ENCODE results near the gene VEGFB.

DNA sequence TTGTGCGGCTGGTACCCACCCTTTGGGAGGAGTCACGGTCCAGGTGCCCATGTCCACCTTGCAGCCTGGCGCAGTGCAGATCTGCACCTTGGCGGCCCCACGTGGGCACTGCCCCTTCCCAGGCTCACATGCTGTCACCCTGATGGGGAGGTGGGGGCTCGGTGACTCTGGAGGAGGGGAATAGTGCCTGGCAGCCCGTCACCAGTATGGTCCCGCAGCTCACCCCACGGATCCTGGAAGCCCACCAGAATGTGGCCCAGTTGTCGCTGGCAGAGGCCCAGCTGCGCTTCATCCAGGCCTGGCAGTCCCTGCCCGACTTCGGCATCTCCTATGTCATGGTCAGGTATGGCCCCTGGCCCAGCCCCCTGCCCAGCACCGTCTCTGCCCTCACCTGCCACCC, 13.6 kb upstream of the VEGFB start:
- TF ChIP-seq, protein P1, sequence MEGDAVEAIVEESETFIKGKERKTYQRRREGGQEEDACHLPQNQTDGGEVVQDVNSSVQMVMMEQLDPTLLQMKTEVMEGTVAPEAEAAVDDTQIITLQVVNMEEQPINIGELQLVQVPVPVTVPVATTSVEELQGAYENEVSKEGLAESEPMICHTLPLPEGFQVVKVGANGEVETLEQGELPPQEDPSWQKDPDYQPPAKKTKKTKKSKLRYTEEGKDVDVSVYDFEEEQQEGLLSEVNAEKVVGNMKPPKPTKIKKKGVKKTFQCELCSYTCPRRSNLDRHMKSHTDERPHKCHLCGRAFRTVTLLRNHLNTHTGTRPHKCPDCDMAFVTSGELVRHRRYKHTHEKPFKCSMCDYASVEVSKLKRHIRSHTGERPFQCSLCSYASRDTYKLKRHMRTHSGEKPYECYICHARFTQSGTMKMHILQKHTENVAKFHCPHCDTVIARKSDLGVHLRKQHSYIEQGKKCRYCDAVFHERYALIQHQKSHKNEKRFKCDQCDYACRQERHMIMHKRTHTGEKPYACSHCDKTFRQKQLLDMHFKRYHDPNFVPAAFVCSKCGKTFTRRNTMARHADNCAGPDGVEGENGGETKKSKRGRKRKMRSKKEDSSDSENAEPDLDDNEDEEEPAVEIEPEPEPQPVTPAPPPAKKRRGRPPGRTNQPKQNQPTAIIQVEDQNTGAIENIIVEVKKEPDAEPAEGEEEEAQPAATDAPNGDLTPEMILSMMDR (IDR thresholded peaks at IDR 0.05): no peak
- TF ChIP-seq POLR2A (IDR thresholded peaks at IDR 0.05): no peak
- TF ChIP-seq POLR2AphosphoS5 (IDR thresholded peaks at IDR 0.05; ENCODE audit: insufficient read depth in 1 of 2, low read depth in 1 of 2): no peak
